NCI-H82 (cell line): ENCODE results near the gene ATP11A.
"Not testable (repeated sequence)": the region's sequence is repeated elsewhere in the genome, so short reads cannot be mapped to it uniquely, and the experiment has no call there.

Experiments used
- DNase-seq: peaks from one replicate; lab custom pipeline; 2025; lab: John Stamatoyannopoulos, UW

The ATP11A gene

GRCh38 chr13:112692586-112692985 is 2.7 kb downstream of the ATP11A start:
- no peak for DNase-seq

- no peak for DNase-seq
These were observed 4.1 kb downstream of the ATP11A start for GRCh38 chr13:112693831-112694497.

GRCh38 chr13:112695121-112695520 is 5.3 kb downstream of the ATP11A start:
- no peak for DNase-seq

GRCh38 chr13:112696001-112696868 is 6.4 kb downstream of the ATP11A start:
- DNase-seq, result no peak

- no peak for DNase-seq
These were observed 7.1 kb downstream of the ATP11A start for GRCh38 chr13:112696869-112697465.

GRCh38 chr13:112697756-112698655 is 8.2 kb downstream of the ATP11A start:
- no peak for DNase-seq

GRCh38 chr13:112699322-112699918 is 9.6 kb downstream of the ATP11A start:
- DNase-seq, result no peak

GRCh38 chr13:112700291-112701060 is 10.6 kb downstream of the ATP11A start:
- no peak for DNase-seq

- no peak for DNase-seq
These were observed 12.6 kb downstream of the ATP11A start for GRCh38 chr13:112702341-112702985.

- DNase-seq, result no peak
These were observed 13.1 kb downstream of the ATP11A start for GRCh38 chr13:112702986-112703379.

- no peak for DNase-seq
These were observed 13.8 kb downstream of the ATP11A start for GRCh38 chr13:112703449-112704284.

- DNase-seq, result no peak
These were observed 14.7 kb downstream of the ATP11A start for GRCh38 chr13:112704308-112705145.

- DNase-seq, result no peak
These were observed 15.4 kb downstream of the ATP11A start for GRCh38 chr13:112705286-112705685.

- DNase-seq, result no peak
These were observed 16.3 kb downstream of the ATP11A start for GRCh38 chr13:112706171-112706570.

GRCh38 chr13:112708560-112709240 is 18.9 kb downstream of the ATP11A start:
- DNase-seq, result no peak

- not testable (repeated sequence) for DNase-seq
These were observed 19.5 kb downstream of the ATP11A start for GRCh38 chr13:112709316-112709715.
